Measurements from ENCODE around the gene RBKS. TPM values are rescaled to one million over a fixed set of nuclear protein-coding genes. Genes with fewer than 3 reads are reported as not detected.

The RBKS gene
- total RNA-seq (2021) = 0.54 and 0.66 TPM in 2 replicates
- percentile 24 among the genes with signal in this experiment for Bru-seq, nascent RNA
- percentile 13 among the genes with signal in this experiment for BruChase-seq, experiment 1, labeled RNA remaining after a 2-hour chase
- BruChase-seq, experiment 2, labeled RNA remaining after a 6-hour chase = percentile 12 among the genes with signal in this experiment
- long read RNA-seq, partial matches to known transcripts = 0 of 1 reads
- long read RNA-seq, other reads (novel, unspliced or antisense) = 0 of 1 reads

GRCh38 chr2:27890146-27890923 is at the start of gene RBKS, which contains the start of gene BABAM2:
Gene RBKS (minus strand): TSS chr2:27890387. CDS start chr2:27890345, 42 bp downstream.
Gene BABAM2 (plus strand): TSS chr2:27890729. CDS start chr2:27894557, 3,828 bp downstream.
- ChIA-PET POLR2A (ENCODE audit: low non-redundant PET) (no interaction called here), CTCF (interaction anchor here (0.6 kb wide), 1 partner anchor 113 kb away, joined by 3 read pairs; no protein-coding TSS in a partner anchor)
- intact Hi-C loops (cut with micrococcal nuclease; ENCODE audit: unreplicated experiment) = loop anchor here (5.0 kb wide), 1 partner anchor 502 kb away; the partner anchor contains the start of gene FOSL2
- H3K4me3 ChIP-seq (ENCODE audit: low read depth, low read length, poor library complexity, severe bottlenecking) = peak within 1 kb of the TSS; percentile 63
- H3K9me3 ChIP-seq (ENCODE audit: low read depth, low read length, poor library complexity, severe bottlenecking) = no peaks in the 10 kb centered on the region
- peak; percentile 93 for DNase-seq (ENCODE audit: low spot score)
- TF ChIP-seq EZH2 (IDR thresholded peaks at IDR 0.05; ENCODE audit: borderline replicate concordance, low read depth, low read length, poor library complexity, severe bottlenecking) = no peak
- TF ChIP-seq, protein P1, sequence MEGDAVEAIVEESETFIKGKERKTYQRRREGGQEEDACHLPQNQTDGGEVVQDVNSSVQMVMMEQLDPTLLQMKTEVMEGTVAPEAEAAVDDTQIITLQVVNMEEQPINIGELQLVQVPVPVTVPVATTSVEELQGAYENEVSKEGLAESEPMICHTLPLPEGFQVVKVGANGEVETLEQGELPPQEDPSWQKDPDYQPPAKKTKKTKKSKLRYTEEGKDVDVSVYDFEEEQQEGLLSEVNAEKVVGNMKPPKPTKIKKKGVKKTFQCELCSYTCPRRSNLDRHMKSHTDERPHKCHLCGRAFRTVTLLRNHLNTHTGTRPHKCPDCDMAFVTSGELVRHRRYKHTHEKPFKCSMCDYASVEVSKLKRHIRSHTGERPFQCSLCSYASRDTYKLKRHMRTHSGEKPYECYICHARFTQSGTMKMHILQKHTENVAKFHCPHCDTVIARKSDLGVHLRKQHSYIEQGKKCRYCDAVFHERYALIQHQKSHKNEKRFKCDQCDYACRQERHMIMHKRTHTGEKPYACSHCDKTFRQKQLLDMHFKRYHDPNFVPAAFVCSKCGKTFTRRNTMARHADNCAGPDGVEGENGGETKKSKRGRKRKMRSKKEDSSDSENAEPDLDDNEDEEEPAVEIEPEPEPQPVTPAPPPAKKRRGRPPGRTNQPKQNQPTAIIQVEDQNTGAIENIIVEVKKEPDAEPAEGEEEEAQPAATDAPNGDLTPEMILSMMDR (conservative IDR thresholded peaks at IDR 0.05; ENCODE audit: low read depth, low read length) = no peak
- H3K4me1 ChIP-seq (ENCODE audit: insufficient read depth, low read length, poor library complexity, severe bottlenecking) = peaks cover 8% of the 10 kb centered on the region
- no peaks in the 10 kb centered on the region for H3K27me3 ChIP-seq (replicated peaks; ENCODE audit: insufficient read depth, low read depth, low read length, poor library complexity)
- H3K27ac ChIP-seq (ENCODE audit: low read depth, low read length, poor library complexity, severe bottlenecking) = peak within 1 kb of the TSS; percentile 75
- no peaks in the 10 kb centered on the region for H3K36me3 ChIP-seq (ENCODE audit: insufficient read depth, low read length, poor library complexity, severe bottlenecking)
- BruUV-seq (replicated peaks) = no TSS peak

GRCh38 chr2:27935026-27935425 is 44.8 kb upstream of the RBKS start:
- Histone ChIP-seq H3K27me3 (replicated peaks; ENCODE audit: insufficient read depth, low read depth, low read length, poor library complexity) (no peaks in the 10 kb centered on the region), H3K9me3 (ENCODE audit: low read depth, low read length, poor library complexity, severe bottlenecking) (no peaks in the 10 kb centered on the region), H3K4me1 (ENCODE audit: insufficient read depth, low read length, poor library complexity, severe bottlenecking) (no peaks in the 10 kb centered on the region), H3K27ac (ENCODE audit: low read depth, low read length, poor library complexity, severe bottlenecking) (no peak overlapping the region), H3K36me3 (ENCODE audit: insufficient read depth, low read length, poor library complexity, severe bottlenecking) (no peaks in the 10 kb centered on the region), H3K4me3 (ENCODE audit: low read depth, low read length, poor library complexity, severe bottlenecking) (no peak overlapping the region)
- CTCF ChIA-PET = no interaction called here
- intact Hi-C loops (cut with micrococcal nuclease; ENCODE audit: unreplicated experiment) = no loop called here
- TF ChIP-seq EZH2 (IDR thresholded peaks at IDR 0.05; ENCODE audit: borderline replicate concordance, low read depth, low read length, poor library complexity, severe bottlenecking) = no peak
- TF ChIP-seq, protein P1 (conservative IDR thresholded peaks at IDR 0.05; ENCODE audit: low read depth, low read length) = no peak
- no TSS peak for BruUV-seq (replicated peaks)
- no peak for DNase-seq (ENCODE audit: low spot score)
- POLR2A ChIA-PET (ENCODE audit: low non-redundant PET) = no interaction called here

- H3K9me3 ChIP-seq (ENCODE audit: low read depth, low read length, poor library complexity, severe bottlenecking) = no peaks in the 10 kb centered on the region
- ChIA-PET CTCF (no interaction called here), POLR2A (ENCODE audit: low non-redundant PET) (no interaction called here)
- intact Hi-C loops (cut with micrococcal nuclease; ENCODE audit: unreplicated experiment) = no loop called here
- no peaks in the 10 kb centered on the region for H3K36me3 ChIP-seq (ENCODE audit: insufficient read depth, low read length, poor library complexity, severe bottlenecking)
- no peak overlapping the region for H3K27ac ChIP-seq (ENCODE audit: low read depth, low read length, poor library complexity, severe bottlenecking)
- H3K27me3 ChIP-seq (replicated peaks; ENCODE audit: insufficient read depth, low read depth, low read length, poor library complexity) = no peaks in the 10 kb centered on the region
- no peak for DNase-seq (ENCODE audit: low spot score)
- BruUV-seq (replicated peaks) = no TSS peak
- H3K4me3 ChIP-seq (ENCODE audit: low read depth, low read length, poor library complexity, severe bottlenecking) = no peak overlapping the region
- TF ChIP-seq, protein P1 (conservative IDR thresholded peaks at IDR 0.05; ENCODE audit: low read depth, low read length) = no peak
- TF ChIP-seq EZH2 (IDR thresholded peaks at IDR 0.05; ENCODE audit: borderline replicate concordance, low read depth, low read length, poor library complexity, severe bottlenecking) = no peak
- no peaks in the 10 kb centered on the region for H3K4me1 ChIP-seq (ENCODE audit: insufficient read depth, low read length, poor library complexity, severe bottlenecking)
Observed at GRCh38 chr2:27932396-27932795, 42.2 kb upstream of the RBKS start.

Data from A673 (cell line).